ENCODE data around the gene PANX2. TPM values are rescaled to one million over a fixed set of nuclear protein-coding genes. Genes with fewer than 3 reads are reported as not detected.

PANX2 gene
- total RNA-seq, 1 donor, result 0.90 TPM

- H3K4me3 ChIP-seq (ENCODE audit: low read depth, low read length), result no peak overlapping the region
- DNase-seq (ENCODE audit: low read depth), result no peak
- TF ChIP-seq CTCF (IDR thresholded peaks at IDR 0.05; ENCODE audit: insufficient read depth, low read length), result no peak
Observed at GRCh38 chr22:50194037-50194805, 23.7 kb downstream of the PANX2 start.

GRCh38 chr22:50196256-50196655, 25.7 kb downstream of the PANX2 start:
- H3K4me3 ChIP-seq (ENCODE audit: low read depth, low read length), result no peak overlapping the region
- no peak for TF ChIP-seq CTCF (IDR thresholded peaks at IDR 0.05; ENCODE audit: insufficient read depth, low read length)
- no peak for DNase-seq (ENCODE audit: low read depth)

GRCh38 chr22:50197000-50197800, 26.7 kb downstream of the PANX2 start:
- H3K4me3 ChIP-seq (ENCODE audit: low read depth, low read length), result no peak overlapping the region
- TF ChIP-seq CTCF (IDR thresholded peaks at IDR 0.05; ENCODE audit: insufficient read depth, low read length), result no peak
- DNase-seq (ENCODE audit: low read depth), result no peak

GRCh38 chr22:50197856-50198623, 27.5 kb downstream of the PANX2 start:
- no peak for TF ChIP-seq CTCF (IDR thresholded peaks at IDR 0.05; ENCODE audit: insufficient read depth, low read length)
- no peak overlapping the region for H3K4me3 ChIP-seq (ENCODE audit: low read depth, low read length)
- no peak for DNase-seq (ENCODE audit: low read depth)

- no peak for TF ChIP-seq CTCF (IDR thresholded peaks at IDR 0.05; ENCODE audit: insufficient read depth, low read length)
- no peak for DNase-seq (ENCODE audit: low read depth)
- H3K4me3 ChIP-seq (ENCODE audit: low read depth, low read length), result no peak overlapping the region
Observed at GRCh38 chr22:50198624-50199017, 28.1 kb downstream of the PANX2 start.

- DNase-seq (ENCODE audit: low read depth), result no peak
- H3K4me3 ChIP-seq (ENCODE audit: low read depth, low read length), result no peak overlapping the region
- TF ChIP-seq CTCF (IDR thresholded peaks at IDR 0.05; ENCODE audit: insufficient read depth, low read length), result no peak
Observed at GRCh38 chr22:50199251-50199721, 28.8 kb downstream of the PANX2 start.

Measured in fibroblast of the aortic adventitia (primary cell).